Gastroesophageal sphincter (tissue), 3 donors: Measurements from ENCODE around the gene ATG2B.

Source experiments
- POLR2A ChIP-seq, 2 donors: fragments of 450-650 bp; IDR thresholded peaks; one replicate each; pipeline ENCODE4 v1.6.1; 2017; ENCODE audit warnings: antibody characterized with exemption in 2 of 2, mild to moderate bottlenecking in 2 of 2, moderate library complexity in 1 of 2
- TF ChIP-seq, protein P1 (sequence below), 4 experiments: fragments of 200-600 bp in 2 of 4; fragments of 450-650 bp in 2 of 4; sonication (generic) in 1 of 4; IDR thresholded peaks; one replicate each; pipeline ENCODE4 v1.5.1; 2017 to 2019; ENCODE audit warnings: antibody characterized with exemption in 4 of 4, mild to moderate bottlenecking in 2 of 4, moderate library complexity in 2 of 4

DNA sequence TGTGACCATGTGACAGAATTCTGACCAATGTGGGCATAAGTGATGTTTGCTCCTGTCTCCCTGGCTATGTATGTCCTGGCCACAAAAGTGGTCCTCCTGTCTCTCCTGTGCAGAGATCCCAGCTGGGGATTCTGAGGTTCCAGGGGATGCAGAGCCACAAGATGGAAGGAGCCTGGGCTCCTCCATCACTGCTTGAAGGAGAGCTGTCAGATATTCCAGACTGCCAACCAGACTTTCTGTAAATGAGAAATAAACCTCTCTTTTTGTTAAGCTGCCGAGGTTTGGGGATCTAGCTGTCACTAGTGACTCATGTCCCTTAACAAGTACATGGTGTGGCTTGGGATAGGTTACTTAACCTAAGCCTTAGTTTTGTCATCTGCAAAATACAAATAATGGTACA lies 85.3 kb downstream of the ATG2B start:
- TF ChIP-seq, protein P1, sequence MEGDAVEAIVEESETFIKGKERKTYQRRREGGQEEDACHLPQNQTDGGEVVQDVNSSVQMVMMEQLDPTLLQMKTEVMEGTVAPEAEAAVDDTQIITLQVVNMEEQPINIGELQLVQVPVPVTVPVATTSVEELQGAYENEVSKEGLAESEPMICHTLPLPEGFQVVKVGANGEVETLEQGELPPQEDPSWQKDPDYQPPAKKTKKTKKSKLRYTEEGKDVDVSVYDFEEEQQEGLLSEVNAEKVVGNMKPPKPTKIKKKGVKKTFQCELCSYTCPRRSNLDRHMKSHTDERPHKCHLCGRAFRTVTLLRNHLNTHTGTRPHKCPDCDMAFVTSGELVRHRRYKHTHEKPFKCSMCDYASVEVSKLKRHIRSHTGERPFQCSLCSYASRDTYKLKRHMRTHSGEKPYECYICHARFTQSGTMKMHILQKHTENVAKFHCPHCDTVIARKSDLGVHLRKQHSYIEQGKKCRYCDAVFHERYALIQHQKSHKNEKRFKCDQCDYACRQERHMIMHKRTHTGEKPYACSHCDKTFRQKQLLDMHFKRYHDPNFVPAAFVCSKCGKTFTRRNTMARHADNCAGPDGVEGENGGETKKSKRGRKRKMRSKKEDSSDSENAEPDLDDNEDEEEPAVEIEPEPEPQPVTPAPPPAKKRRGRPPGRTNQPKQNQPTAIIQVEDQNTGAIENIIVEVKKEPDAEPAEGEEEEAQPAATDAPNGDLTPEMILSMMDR (IDR thresholded peaks at IDR 0.05) = no peak
- no peak for TF ChIP-seq POLR2A (IDR thresholded peaks at IDR 0.05)
